HG03060 (cell line): ENCODE results near the gene ARHGEF6.

Experiments
- ATAC-seq: cut with Tn5 transposase; IDR thresholded peaks from one replicate; pipeline ENCODE4 v1.9.1; 2021; ENCODE audit warnings: low read depth, moderate number of reproducible peaks; ENCODE audit not compliant: unreplicated experiment

ARHGEF6 gene

DNA sequence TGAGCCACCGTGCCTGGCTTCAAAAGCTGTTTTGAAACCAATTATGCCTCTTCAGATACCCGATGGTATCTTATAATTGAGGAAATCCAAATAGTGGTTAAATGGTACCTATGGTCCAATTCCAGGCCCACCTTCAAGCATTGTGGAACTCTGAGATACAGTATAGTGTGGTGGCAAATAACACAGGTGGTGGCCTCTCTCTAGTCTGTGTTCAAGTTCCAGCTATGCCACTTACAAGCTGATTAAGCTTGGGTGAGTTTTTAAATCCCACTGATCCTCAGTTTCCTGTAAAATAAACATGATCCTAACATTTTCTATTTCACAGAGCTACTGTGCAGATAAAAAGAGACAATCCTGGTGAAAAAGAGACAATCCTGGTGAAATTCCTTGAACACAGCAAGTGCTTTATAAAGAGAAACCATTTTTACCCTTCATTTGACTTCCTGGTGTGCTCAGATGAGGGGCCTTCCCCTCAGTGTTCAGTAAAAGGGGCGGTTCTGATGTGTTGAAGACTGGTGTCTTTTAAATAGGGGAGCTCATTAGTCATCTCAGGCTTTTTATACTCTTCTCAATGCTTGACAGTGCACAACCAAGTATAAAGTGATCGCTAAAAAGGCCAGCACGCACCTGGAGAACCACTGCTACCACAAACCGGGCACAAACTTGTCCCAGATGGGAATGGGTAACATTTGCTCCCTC lies 163.6 kb downstream of the ARHGEF6 start:
- peak; percentile 89 for ATAC-seq
